Prostate gland (tissue), 2 donors: ENCODE data around the gene RFXANK.

Source experiments
- POLR2A ChIP-seq: fragments of 450-650 bp; IDR thresholded peaks from one replicate; pipeline ENCODE4 v1.6.1; 2016; ENCODE audit warnings: antibody characterized with exemption, mild to moderate bottlenecking
- POLR2AphosphoS5 ChIP-seq: sonication (generic); formaldehyde crosslinking; IDR thresholded peaks from one replicate; pipeline ENCODE4 v1.6.1; 2017; ENCODE audit warnings: antibody characterized with exemption
- TF ChIP-seq, protein P1 (sequence below), 4 experiments: fragments of 200-600 bp in 2 of 4; fragments of 450-650 bp in 2 of 4; sonication (generic) in 2 of 4; IDR thresholded peaks; 1 replicate in 3 of 4; 2 replicates in 1 of 4; pipeline ENCODE4 v1.5.1; 2016 to 2019; ENCODE audit warnings: antibody characterized with exemption in 4 of 4, mild to moderate bottlenecking in 2 of 4, moderate library complexity in 2 of 4

DNA sequence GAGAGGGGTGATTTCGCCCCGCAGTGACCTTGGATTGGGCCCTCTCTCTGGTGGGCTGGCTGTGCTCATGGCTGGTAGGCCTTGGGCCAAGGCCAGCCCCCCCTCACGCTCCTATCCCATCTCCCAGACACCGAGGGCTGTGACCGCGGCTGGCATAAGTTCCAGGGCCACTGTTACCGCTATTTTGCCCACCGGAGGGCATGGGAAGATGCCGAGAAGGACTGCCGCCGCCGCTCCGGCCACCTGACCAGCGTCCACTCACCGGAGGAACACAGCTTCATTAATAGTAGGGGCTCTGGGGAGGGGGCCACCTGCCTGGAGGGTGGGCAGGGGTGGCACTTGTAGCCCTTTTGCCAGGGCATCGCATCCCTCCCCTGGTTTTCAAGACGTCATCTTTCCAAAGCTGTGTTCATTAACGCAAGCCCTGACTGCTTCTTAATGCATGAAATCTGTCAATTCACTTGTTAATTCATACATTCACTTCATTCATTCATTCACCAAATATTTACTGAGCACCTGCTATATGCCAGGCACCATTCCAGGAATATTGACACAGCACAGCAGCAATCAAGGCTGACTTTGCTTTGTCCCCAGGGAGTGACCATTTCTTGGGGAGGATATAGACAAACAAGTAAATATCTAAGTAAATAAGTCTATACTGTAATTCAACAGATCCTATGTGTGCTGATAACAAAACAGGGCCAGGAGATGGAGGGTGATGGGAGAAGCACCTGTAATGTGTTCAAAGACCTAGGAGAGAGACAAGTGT is 46.3 kb downstream of the RFXANK start:
- TF ChIP-seq POLR2A: no peak
- TF ChIP-seq, protein P1, sequence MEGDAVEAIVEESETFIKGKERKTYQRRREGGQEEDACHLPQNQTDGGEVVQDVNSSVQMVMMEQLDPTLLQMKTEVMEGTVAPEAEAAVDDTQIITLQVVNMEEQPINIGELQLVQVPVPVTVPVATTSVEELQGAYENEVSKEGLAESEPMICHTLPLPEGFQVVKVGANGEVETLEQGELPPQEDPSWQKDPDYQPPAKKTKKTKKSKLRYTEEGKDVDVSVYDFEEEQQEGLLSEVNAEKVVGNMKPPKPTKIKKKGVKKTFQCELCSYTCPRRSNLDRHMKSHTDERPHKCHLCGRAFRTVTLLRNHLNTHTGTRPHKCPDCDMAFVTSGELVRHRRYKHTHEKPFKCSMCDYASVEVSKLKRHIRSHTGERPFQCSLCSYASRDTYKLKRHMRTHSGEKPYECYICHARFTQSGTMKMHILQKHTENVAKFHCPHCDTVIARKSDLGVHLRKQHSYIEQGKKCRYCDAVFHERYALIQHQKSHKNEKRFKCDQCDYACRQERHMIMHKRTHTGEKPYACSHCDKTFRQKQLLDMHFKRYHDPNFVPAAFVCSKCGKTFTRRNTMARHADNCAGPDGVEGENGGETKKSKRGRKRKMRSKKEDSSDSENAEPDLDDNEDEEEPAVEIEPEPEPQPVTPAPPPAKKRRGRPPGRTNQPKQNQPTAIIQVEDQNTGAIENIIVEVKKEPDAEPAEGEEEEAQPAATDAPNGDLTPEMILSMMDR (IDR thresholded peaks at IDR 0.05): no peak
- TF ChIP-seq POLR2AphosphoS5: no peak
